ENCODE data around the gene HDAC3.

The HDAC3 gene

DNA sequence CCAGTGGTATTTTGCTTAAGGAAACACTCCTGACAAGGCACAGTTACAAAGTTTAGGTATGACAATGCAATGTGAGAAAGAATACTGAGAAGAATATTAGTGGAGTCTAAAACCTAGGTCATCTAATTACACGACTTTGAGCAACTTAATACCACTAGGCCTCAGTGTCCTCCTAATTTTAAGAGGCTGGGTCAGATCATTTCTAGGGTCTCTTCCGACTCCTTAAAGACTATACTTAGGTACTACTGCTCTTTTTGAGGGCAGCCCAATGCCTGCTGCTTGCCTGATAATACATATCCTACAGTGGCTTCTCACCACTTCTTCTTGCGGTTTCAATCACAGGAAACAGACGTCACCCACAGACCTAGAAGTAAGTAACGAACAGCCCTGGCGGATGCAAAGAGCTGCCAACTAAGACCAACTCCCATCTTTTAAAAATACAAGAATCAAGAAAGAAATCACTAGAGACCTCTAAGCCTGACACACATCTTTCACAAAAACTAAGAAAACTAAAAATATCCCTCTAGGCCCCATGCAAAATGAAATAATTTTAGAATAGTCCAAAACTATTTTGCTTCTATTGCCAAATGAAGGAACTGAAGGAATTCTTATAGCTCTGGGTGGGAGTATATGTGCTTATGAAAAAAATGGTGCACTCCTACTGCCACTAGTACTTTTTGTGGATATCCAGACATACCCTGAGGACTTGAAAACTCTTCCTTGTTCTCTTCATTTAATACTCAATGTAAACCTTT, 30.9 kb downstream of the HDAC3 start:
- TF ChIP-seq GLIS3 (CRISPR knock-in tag; IDR thresholded peaks at IDR 0.05): no peak
- TF ChIP-seq ARNTL (CRISPR knock-in tag; IDR thresholded peaks at IDR 0.05; ENCODE audit: borderline replicate concordance, low read depth): no peak
- TF ChIP-seq CSDC2 (CRISPR knock-in tag; IDR thresholded peaks at IDR 0.05): no peak
- no peak for TF ChIP-seq RARB (CRISPR knock-in tag; IDR thresholded peaks at IDR 0.05)
- TF ChIP-seq ZNF565 (CRISPR knock-in tag; conservative IDR thresholded peaks at IDR 0.05; ENCODE audit: low read depth): no peak
- TF ChIP-seq, protein P1, sequence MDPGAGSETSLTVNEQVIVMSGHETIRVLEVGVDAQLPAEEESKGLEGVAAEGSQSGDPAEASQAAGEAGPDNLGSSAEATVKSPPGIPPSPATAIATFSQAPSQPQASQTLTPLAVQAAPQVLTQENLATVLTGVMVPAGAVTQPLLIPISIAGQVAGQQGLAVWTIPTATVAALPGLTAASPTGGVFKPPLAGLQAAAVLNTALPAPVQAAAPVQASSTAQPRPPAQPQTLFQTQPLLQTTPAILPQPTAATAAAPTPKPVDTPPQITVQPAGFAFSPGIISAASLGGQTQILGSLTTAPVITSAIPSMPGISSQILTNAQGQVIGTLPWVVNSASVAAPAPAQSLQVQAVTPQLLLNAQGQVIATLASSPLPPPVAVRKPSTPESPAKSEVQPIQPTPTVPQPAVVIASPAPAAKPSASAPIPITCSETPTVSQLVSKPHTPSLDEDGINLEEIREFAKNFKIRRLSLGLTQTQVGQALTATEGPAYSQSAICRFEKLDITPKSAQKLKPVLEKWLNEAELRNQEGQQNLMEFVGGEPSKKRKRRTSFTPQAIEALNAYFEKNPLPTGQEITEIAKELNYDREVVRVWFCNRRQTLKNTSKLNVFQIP (CRISPR knock-in tag; IDR thresholded peaks at IDR 0.05; ENCODE audit: borderline replicate concordance, low read depth): no peak
- no peak for TF ChIP-seq ZC3H10 (CRISPR knock-in tag; IDR thresholded peaks at IDR 0.05)
- no peak for TF ChIP-seq ZNF70 (CRISPR knock-in tag; IDR thresholded peaks at IDR 0.05)
- no peak for TF ChIP-seq TCF4 (CRISPR knock-in tag; IDR thresholded peaks at IDR 0.05; ENCODE audit: borderline replicate concordance)
- ATAC-seq: peak; percentile 12; the same call in 1 of the 3 replicates

DNA sequence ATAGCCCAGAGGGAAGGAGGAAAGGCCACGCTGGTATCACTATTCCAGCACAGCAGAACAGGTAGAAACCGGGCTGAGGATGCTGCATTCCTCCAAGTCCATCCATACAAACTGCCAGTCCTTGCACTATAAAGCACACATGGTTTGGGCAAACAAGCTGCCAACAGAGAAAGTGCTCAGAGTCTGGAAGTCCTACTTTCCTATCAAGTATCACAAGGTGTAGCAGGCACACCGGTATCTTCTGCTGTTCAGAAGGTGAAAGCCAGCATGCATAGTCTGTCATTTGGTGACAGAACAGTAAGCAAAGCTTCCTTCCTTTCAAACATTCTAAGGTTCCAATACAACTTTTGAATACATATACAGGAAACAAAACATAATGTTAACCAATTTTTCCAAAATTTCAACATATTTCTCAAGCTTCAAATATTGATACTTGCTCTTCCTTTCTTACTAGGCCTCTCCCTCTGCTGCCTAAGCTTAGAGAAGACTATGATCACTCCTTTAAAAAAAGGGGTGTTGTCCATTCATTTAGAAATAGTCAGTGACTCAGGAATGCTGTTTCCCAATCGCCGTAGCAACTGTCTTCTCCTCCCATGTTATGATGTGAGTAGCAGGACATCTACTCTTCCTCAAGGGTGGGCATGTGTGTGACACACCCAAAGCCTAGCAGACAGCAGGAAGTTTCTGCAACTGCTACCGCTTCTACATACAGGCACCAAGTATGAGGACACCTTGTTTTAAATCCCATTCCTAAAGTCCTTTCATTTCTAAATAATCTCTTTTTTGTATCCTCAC, 32.5 kb downstream of the HDAC3 start:
- no peak for TF ChIP-seq ZC3H10 (CRISPR knock-in tag; IDR thresholded peaks at IDR 0.05)
- TF ChIP-seq, protein P1 (CRISPR knock-in tag; IDR thresholded peaks at IDR 0.05; ENCODE audit: borderline replicate concordance, low read depth): no peak
- no peak for TF ChIP-seq OSR1 (CRISPR knock-in tag; IDR thresholded peaks at IDR 0.05)
- TF ChIP-seq, protein P2, sequence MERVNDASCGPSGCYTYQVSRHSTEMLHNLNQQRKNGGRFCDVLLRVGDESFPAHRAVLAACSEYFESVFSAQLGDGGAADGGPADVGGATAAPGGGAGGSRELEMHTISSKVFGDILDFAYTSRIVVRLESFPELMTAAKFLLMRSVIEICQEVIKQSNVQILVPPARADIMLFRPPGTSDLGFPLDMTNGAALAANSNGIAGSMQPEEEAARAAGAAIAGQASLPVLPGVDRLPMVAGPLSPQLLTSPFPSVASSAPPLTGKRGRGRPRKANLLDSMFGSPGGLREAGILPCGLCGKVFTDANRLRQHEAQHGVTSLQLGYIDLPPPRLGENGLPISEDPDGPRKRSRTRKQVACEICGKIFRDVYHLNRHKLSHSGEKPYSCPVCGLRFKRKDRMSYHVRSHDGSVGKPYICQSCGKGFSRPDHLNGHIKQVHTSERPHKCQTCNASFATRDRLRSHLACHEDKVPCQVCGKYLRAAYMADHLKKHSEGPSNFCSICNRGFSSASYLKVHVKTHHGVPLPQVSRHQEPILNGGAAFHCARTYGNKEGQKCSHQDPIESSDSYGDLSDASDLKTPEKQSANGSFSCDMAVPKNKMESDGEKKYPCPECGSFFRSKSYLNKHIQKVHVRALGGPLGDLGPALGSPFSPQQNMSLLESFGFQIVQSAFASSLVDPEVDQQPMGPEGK (CRISPR knock-in tag; IDR thresholded peaks at IDR 0.05; ENCODE audit: borderline replicate concordance): no peak
- TF ChIP-seq ZNF565 (CRISPR knock-in tag; conservative IDR thresholded peaks at IDR 0.05; ENCODE audit: low read depth): no peak
- ATAC-seq: peak; percentile 95

DNA sequence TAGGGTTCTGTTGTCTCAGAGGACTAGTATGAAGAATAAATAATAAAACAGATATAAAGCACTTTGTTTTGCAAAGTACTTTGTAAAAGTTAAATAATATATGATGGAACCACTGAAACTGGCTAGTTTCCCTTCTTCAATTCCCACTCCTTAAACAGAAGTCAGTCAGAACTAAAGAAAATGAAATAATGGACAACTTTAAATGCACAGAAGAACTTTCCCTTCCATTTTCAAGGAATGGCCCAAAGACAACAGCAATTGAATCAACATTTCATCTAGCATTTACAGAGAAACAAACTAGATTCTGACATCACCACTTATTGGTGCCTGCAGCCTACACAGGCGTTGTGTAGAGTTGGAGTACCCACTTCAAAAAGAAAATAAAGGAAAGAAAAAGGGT, 34.0 kb downstream of the HDAC3 start:
- no peak for ATAC-seq
- TF ChIP-seq ZNF565 (CRISPR knock-in tag; conservative IDR thresholded peaks at IDR 0.05; ENCODE audit: low read depth) (no peak), ISL1 (CRISPR knock-in tag; IDR thresholded peaks at IDR 0.05) (no peak), ZC3H10 (CRISPR knock-in tag; IDR thresholded peaks at IDR 0.05) (no peak), CSDC2 (CRISPR knock-in tag; IDR thresholded peaks at IDR 0.05) (no peak), ZFP3 (CRISPR knock-in tag; IDR thresholded peaks at IDR 0.05) (no peak), BACH2 (CRISPR knock-in tag; IDR thresholded peaks at IDR 0.05; ENCODE audit: borderline replicate concordance) (no peak), ZFP30 (CRISPR knock-in tag; IDR thresholded peaks at IDR 0.05) (no peak), ZNF70 (CRISPR knock-in tag; IDR thresholded peaks at IDR 0.05) (no peak), PPARA (CRISPR knock-in tag; IDR thresholded peaks at IDR 0.05; ENCODE audit: borderline replicate concordance) (no peak), ARNTL (CRISPR knock-in tag; IDR thresholded peaks at IDR 0.05; ENCODE audit: borderline replicate concordance, low read depth) (no peak)
- TF ChIP-seq, protein P1 (CRISPR knock-in tag; IDR thresholded peaks at IDR 0.05; ENCODE audit: borderline replicate concordance, low read depth): no peak
- TF ChIP-seq, protein P3, sequence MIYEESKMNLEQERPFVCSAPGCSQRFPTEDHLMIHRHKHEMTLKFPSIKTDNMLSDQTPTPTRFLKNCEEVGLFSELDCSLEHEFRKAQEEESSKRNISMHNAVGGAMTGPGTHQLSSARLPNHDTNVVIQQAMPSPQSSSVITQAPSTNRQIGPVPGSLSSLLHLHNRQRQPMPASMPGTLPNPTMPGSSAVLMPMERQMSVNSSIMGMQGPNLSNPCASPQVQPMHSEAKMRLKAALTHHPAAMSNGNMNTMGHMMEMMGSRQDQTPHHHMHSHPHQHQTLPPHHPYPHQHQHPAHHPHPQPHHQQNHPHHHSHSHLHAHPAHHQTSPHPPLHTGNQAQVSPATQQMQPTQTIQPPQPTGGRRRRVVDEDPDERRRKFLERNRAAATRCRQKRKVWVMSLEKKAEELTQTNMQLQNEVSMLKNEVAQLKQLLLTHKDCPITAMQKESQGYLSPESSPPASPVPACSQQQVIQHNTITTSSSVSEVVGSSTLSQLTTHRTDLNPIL (CRISPR knock-in tag; IDR thresholded peaks at IDR 0.05; ENCODE audit: low read depth): no peak
